CD4-positive, alpha-beta T cell treated with Interleukin-2 at 100 ng/mL for 4 hours (primary cell): ENCODE results near the gene CXADR.

ENCODE experiments used
- DNase-seq: peaks from one replicate; pipeline ENCODE4 v3.0.0-alpha.2; 2020; ENCODE audit warnings: low spot score

Gene CXADR

GRCh38 chr21:17542371-17543011 is 29.6 kb downstream of the CXADR start:
- no peak for DNase-seq

GRCh38 chr21:17545007-17545406 is 32.2 kb downstream of the CXADR start:
- no peak for DNase-seq

- DNase-seq: no peak
Measured at GRCh38 chr21:17548262-17548661, 35.4 kb downstream of the CXADR start.

- DNase-seq: no peak
Measured at GRCh38 chr21:17550671-17551308, 37.9 kb downstream of the CXADR start.

GRCh38 chr21:17552410-17552809 is 39.6 kb downstream of the CXADR start:
- DNase-seq: no peak

- DNase-seq: no peak
Measured at GRCh38 chr21:17554120-17554519, 41.3 kb downstream of the CXADR start.

- no peak for DNase-seq
Measured at GRCh38 chr21:17554679-17555465, 42.0 kb downstream of the CXADR start.

GRCh38 chr21:17560377-17561025 is 47.7 kb downstream of the CXADR start:
- DNase-seq: no peak

- DNase-seq: no peak
Measured at GRCh38 chr21:17570786-17571185, 57.9 kb downstream of the CXADR start.

- DNase-seq: no peak
Measured at GRCh38 chr21:17572431-17572830, 59.6 kb downstream of the CXADR start.

- DNase-seq: no peak
Measured at GRCh38 chr21:17575076-17575475, 62.2 kb downstream of the CXADR start.

- no peak for DNase-seq
Measured at GRCh38 chr21:17576080-17576835, 63.4 kb downstream of the CXADR start.

- no peak for DNase-seq
Measured at GRCh38 chr21:17577701-17578100, 64.9 kb downstream of the CXADR start.

GRCh38 chr21:17578162-17578561 is 65.3 kb downstream of the CXADR start:
- no peak for DNase-seq

- no peak for DNase-seq
Measured at GRCh38 chr21:17578876-17579275, 66.0 kb downstream of the CXADR start.

- no peak for DNase-seq
Measured at GRCh38 chr21:17580319-17580718, 67.5 kb downstream of the CXADR start.

- DNase-seq: no peak
Measured at GRCh38 chr21:17583898-17584297, 71.1 kb downstream of the CXADR start.

GRCh38 chr21:17585875-17586450 is 73.1 kb downstream of the CXADR start:
- peak; percentile 63 for DNase-seq

- no peak for DNase-seq
Measured at GRCh38 chr21:17590430-17590829, 77.6 kb downstream of the CXADR start.

- DNase-seq: no peak
Measured at GRCh38 chr21:17597680-17598079, 84.8 kb downstream of the CXADR start.

- no peak for DNase-seq
Measured at GRCh38 chr21:17598437-17598836, 85.6 kb downstream of the CXADR start.

GRCh38 chr21:17602874-17603273 is 90.0 kb downstream of the CXADR start:
- peak; percentile 14 for DNase-seq
